DMS114 treated with DMSO at 0.1 percent for 48 hours (cell line): Measurements from ENCODE around the gene RBFOX2.
A peak's percentile ranks its signal among the peaks of the same experiment; 100 is the strongest.

Experiments used
- DNase-seq: peaks from one replicate; lab custom pipeline; 2025; ENCODE audit not compliant: unreplicated experiment; lab: John Stamatoyannopoulos, UW

The RBFOX2 gene

DNA sequence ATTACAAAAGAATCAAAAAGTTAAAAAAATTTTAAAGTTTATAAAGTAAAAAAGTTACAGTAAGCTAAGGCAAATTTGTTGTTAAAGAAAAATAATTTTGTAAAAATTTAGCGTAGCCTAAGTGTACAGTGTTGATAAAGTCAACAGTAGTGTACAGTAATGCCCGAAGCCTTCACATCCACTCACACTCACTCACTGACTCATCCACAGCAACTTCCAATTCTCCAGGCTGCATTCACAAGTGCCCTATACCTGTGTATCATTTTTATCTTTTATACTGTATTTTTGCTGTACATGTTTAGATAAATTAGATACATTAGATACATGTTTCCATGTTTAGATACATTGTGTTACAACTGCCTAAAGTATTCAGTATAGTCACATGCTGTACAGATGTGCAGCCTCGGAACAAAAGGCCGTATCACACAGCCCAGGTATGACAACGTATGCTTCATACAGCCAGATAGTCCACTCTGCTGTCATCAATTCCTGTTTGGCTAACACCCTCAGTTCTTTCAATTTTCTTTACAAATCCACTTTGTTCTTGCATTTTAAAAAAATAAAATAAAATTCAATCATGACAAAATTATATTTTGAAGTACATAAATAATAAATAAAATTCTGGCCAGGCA, 80.7 kb downstream of the RBFOX2 start:
- DNase-seq, result no peak

DNA sequence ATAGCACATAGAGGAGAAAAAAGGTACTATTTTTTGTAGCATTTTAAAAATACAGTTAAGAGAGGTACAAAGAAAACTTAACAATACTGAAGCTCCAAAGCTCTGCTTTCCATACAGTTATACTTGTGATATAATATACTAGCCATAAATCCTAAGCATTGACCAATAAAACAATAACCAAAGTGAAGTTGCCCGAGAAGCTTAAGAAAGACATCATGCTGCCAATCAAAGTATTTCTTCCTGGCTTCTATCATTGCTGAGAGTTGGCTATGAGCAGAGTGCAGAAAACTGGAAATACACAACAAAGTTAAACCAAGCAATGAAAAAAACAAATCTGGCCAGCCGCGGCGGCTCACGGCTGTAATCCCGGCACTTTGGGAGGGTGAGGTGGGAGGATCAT, 84.2 kb downstream of the RBFOX2 start:
- DNase-seq, result no peak

DNA sequence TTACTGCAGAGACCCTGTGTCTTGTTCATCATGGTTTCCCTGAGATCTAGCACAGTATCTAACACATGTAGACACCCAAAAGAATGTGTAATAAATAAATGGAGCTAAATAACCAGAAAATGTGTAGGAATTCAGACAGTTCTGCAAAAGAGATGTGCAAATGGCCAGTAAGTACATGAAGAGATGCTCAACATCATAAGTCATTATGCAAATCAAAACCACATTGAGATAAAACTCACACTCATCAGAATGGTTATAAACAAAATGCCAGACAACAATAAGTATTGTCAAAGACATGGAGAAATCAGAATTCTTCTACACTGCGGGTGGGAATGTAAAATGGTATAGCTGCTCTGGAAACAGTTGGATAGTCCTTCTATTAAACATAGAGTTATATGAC, 88.5 kb downstream of the RBFOX2 start:
- DNase-seq, result no peak

DNA sequence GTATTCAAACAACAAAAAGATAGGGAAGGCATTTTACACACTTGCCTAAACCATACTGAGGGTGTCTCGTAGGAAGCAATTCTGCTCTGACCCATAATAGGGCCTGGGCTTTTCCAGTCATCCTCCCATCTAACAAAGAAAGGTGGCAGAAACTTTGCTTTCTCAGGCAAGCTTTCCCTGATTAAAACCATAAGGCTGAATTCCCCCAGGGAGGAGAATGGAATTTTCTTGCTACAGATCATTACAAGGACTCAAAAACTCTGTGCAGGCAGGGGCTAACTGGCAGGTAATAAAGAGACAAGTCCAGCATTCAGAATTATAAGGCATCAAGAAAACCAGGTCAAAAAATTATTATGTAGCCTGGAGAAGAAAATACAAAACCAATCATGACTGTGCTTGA, 90.4 kb downstream of the RBFOX2 start:
- no peak for DNase-seq

DNA sequence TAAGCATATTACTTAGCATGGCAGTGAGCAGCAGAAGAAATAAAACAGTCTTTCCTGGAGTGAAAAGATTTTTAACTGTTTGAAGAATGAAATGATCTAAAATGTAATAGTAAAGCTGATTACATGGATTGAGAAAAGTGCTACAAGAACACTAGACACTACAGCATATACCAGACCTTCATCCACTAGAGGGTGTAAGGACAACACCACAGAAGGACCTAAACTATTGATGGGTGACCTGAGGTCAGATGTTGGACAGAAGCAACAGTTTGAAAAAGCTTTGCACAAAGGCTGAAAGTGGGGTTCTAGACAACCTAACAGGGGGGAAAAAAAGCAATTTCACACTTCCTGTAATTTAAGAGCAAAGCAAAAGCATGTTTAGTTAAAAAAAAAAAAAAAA, 97.7 kb downstream of the RBFOX2 start:
- peak; percentile 53 for DNase-seq

DNA sequence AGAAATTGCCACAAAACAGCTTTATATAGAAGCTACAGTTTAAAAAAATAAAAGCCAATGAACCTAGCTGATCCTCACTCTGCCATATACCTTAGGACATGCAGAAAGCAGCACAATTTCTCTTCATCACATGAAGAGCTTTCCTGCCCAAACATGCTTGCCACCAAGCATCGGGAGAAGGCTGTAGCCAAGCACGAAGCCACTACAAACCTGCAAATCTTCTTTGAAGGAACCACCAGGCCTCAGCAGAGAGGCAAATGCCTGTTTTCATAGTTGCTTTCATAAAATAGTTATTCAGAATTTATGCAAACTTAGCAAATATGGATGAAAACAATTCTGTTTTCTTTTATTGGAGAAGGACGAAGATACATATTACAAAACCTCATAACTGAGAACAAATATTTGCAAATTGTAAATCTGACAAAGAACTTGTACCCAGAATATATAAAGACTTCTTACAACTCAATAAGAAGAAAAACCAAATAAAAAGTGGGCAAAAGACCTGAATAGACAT, 100.3 kb downstream of the RBFOX2 start:
- no peak for DNase-seq

DNA sequence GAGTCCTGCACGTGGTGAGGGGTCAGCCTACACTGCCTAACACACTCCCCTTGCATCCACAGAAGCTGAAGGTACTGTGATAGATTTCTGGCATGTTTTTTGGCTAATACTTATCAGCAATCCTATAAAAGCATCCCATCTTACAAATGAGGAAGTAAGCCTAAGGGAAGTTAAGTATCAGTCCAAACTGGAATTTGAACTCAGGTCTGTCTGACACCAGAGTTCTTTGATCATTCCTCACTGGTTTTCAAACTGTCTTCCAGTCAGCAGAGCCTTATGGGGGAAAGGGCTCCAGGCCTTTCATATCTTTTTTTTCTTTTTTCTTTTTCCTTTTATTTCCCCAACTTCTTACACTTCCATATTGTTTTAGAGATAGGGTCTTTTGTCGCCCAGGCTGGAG, 105.6 kb downstream of the RBFOX2 start:
- no peak for DNase-seq

DNA sequence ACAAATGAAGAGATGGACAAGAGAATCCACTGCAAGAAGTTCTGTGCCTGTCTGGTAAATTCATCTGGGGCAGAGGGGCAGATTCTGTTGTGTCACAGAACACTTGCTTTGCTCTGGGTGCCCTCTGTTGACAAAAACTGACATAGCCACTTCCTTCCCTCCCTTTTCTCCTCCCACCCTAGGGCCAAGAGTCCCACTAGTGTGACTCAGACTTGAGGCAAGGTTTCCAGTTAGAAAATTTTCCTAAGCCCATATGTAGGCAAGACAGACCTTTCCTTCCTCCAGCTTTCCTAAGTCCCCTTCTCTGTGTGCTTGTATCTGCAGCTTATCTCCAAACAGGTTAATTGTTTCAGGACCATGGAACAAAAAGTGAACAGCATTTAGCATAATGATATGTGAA, 106.8 kb downstream of the RBFOX2 start:
- DNase-seq, result peak; percentile 42

DNA sequence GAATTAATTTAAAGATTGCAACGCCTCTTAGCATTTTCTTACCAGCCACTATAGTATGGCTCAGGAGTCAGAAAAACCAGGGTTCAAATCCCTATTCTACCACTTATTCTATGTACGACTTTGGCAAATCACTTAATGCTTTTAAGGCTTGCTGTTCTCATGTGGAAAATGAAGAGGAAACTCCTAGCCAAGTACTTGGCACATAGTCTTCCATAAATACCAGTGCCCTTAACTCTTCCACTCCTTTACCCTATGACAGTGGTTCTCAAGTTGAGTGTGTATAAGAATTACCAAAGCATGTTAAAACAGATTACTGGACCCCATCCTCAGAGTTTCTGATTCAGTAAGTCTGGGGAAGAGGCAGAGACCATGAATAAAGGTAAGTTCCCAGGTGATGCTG, 107.6 kb downstream of the RBFOX2 start:
- no peak for DNase-seq

DNA sequence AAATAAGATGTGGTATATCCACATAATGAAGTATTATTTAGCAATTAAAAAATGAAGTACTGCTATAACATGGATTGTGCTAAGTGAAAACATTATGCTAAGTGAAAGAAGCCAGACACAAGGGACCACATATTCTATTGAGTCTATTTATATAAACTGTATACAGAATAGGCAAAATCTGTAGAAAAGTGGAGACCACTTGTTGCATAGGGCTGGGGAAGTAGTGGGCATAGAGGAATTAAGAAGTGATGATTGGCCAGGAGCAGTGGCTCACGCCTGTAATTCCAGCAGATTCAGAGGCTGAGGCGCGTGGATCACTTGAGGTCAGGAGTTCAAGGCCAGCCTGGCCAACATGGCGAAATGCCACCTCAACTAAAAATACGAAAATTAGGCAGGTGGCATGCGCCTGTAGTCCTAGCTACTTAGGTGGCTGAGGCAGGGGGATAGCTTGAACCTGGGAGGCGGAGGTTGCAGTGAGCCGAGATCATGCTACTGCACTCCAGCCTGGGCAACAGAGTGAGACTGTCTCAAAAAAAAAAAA, 109.6 kb downstream of the RBFOX2 start:
- no peak for DNase-seq

DNA sequence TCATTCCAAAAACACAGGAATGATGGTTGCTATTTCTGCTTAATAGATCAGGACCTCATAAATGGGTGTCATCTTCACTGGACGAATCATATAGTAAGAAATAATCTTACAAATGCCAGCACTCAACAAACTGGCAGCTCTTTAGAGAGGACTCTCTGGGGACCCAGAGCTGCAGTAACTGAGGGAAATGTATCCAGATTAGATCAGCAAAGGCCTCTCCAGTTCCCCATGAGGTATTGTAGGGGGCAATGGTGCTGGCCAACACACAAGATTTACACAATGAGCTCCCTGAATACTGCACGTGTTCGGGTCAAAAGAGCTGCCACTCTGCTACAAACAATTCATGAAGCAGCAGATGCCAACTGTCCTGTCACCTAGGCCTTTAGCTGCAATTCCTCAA, 110.2 kb downstream of the RBFOX2 start:
- DNase-seq, result no peak

DNA sequence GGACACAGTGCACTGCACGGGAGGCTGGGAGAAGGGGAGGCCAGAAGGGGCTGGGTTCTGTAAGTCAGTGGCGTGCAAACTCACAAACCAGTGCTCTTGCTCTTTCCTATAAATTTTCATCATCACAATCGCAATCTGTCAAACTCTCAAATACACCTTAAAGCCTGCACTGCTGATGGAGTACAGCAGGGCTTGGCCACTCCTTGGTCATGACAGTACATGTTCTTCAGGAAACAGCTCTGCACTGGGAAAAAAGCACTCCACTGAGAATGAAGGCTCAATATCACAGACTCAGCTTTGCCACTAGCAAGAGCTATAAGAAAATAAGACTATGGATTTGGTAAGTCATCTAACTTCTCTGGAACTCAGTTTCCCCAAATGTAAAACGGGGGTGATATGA, 111.0 kb downstream of the RBFOX2 start:
- DNase-seq, result no peak

DNA sequence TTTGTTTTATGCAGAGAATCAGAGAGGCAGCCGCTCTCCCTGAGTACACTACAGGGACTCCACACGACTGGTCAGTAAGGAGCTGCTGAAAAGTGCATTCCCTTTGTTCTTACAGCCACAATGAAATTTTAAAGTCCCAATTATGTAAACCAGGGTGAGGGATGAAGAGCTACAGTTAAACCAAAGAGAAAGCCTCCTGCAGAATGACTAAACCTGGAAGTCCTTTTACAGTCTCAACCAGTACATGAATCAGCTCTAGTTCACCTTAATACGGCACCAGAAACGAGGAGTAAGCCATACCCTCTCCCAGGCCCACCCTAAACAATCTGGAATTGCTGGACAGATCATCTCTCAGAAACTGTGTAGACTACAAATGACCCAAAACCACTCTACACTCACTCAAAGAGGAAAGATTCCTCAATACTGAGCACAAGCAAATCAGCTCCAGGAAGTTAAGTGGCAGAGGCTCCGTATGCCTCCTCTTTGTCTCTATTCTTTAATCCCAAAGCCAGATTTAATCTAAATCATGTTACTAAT, 113.1 kb downstream of the RBFOX2 start:
- DNase-seq, result no peak

DNA sequence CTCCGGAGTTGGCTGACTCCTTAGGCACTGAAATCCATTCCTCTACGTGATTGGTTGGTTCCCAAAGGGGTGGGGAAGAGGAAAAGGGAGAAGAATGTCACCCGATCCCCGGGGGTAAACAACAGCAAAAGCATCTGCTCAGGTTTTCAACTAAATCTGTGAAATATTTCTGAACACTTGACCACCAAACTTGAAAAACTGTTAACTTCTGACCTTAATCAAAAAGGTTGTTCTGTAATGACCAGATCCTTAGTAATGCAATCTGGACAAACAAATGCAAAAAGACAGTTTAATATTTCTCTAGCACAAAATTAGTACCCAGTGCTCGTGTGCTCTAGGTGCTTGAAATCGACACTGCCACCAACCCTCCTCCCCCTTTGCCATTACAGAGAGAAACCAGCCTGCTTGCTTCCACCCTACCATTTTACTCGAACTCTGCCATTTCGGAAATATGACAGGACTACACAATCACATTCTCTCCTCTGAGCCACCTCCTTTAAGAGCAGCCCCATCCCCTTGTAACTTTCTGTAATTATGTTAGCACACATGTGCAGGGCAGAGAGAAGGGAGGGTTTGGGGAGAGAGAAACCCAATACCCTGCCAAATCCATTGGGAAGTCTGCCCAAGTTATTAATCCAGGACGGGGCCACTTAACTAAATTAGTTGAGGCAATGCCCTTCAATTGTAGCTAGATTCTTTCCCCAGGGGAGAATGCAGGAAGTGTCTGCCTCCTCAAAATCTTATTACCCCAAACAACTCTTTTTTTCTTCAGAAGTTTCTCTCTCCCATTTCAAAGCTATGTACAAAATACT, 113.8 kb downstream of the RBFOX2 start:
- peak; percentile 13 for DNase-seq

DNA sequence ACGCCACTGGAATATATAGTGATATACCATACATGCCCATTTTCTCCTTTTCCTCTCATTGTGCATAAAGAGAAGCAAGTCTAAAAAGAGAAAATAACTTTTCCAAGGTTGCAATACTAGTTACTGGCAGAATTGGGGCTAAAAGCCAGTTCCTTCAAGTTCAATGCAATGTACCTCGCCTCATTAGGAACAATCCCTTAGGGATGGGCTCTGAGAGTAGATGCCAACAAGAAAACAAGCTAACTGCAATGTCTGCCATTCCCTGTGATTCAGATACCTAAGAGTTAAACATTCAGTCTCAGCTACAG, 114.3 kb downstream of the RBFOX2 start:
- no peak for DNase-seq

DNA sequence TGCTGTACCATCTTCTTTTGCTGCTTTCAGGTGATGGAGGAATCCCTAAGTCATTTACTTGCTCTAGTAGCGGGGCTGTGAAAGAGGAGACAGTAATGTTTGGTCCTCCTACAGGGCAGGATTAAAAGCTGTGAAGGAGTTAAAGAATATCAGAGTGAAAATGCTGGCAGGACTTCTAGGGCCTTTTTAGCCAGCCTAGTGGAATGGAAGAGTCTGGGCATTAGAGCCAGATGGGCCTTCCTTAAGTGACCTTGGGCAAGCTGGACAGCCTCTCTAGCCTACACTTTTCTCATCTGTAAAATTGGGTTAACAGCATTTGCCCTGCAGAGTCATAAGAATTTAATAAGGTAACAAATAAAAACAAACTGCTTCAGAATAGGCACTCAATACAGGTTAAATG, 114.7 kb downstream of the RBFOX2 start:
- DNase-seq, result no peak

DNA sequence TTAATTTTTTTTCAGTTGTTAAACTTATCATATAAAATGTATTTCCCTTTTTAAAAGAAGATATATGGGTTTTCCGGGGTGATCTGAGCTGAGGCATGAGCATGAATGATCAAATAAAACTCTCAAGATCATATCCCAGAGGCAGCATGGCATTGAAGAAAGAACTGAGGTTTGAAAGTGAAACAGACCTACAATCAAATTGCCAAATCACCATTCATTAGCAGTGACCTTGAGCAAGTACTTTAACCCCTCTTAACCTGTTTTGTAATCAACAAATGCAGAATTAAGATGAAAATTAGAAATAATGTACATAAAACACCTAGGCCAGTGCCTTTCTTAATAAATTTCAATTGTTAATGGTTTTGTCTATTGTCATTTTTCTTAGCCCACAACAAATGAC, 116.0 kb downstream of the RBFOX2 start:
- no peak for DNase-seq

DNA sequence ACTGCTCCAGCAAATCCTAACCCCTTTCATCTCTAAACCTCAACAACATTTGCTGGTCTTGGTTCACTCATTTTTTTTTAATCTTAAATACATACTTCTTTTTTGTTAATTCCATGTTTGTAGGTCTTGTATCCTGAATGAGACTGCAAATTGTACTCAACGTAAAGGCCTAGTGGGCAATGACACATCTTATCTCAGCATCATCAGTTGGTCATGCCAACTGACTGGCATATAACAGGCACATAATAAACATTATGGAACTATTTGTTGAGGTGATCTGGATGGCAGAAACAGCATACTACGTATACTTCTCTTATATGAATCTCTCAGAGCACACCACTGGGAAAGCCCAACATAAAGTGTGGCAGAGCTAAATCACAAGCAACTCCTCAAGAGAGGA, 116.7 kb downstream of the RBFOX2 start:
- DNase-seq, result no peak

DNA sequence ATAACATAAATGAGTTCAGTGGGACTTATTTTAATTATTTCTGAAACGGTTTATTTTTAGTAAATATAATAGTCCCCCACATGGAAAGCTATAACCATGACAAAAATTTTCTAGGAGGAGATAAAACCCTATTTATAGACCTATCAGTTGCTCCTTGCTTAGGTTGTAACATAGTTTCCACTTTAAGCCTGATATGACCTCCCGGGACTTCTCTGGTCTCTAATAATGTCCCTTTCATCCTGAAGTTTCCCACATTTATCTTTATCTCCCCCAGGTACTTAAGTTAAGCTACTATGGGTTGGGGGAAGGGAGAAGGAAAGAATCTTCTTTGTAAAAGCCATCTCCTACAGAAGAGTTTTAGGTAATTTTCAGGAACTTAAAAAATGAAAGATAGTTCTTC, 117.7 kb downstream of the RBFOX2 start:
- no peak for DNase-seq

DNA sequence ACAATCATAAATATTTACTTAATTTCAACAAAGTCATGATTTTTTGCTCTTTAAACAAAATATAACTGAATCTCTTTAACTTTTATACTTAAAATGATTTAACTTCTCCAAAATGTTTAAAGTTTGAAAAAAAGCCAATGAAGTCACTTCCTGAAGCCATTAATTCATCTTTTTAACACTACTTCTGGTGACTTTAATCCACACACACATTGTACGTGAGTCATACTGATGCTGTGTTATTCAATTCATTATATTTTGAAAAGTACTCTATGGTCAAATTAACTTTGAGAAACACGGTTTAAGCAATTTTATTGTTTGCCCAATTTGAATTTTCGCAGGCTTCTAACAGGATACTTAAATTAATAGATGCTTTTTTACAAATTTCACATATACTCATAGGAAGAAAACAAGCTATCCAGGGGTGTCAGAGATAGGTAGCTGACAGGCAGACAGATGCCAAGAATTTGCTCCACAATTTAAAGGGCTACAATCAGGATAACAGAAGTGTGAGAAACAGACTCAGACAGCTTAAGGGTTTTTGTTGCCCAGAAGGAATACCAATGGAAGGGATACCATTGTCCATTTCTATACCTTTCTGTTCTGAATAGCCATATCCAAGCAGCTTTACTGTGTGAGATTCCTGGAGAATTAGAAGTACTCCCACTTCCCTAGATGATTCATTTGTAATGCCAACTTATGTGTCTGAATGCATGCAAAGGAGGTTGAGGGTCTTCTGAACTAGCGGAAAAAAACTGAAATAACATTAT, 118.4 kb downstream of the RBFOX2 start:
- no peak for DNase-seq

DNA sequence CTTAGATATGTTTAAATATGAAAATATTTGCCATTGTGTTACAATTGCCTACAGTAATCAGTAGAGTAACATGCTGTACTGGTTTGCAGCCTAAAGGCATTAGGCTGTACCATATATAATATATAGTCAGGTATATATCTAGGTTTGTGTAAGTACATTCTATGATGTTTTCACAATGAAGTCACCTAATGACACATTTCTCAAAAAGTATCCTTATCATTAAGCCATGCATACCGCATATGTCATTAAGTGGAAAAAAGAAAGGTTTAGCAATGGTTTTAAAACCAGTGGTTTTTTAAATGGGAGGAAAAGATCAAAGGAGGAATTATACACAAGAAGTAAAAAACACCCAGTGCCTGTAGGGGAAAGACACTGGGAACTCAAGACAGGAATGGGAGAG, 122.7 kb downstream of the RBFOX2 start:
- DNase-seq, result no peak

DNA sequence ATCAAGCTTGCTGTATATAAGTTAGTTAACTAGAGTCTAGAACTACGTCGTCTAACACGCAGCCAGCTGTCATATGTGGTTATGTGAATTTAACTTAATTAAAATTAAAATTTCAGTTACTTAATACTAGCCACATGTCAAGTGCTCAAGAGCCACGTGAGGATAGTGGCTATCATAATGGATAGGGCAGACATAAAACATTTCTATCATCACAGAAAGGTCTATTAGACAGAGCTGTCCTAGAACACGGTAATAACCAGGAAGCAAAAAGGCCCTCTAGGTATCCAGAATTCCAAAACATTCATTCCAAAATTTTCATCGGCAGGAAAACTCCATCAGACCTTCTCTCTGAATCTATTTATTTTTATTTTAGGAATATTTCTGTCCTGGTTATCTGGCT, 123.9 kb downstream of the RBFOX2 start:
- DNase-seq, result no peak
